Esophagus squamous epithelium (tissue), 4 donors: ENCODE measurements around the gene LTBP2.

Source experiments
- POLR2A ChIP-seq, 4 donors: fragments of 450-650 bp; IDR thresholded peaks; one replicate each; pipeline ENCODE4 v1.6.1; 2017; ENCODE audit warnings: antibody characterized with exemption in 4 of 4, mild to moderate bottlenecking in 4 of 4, moderate library complexity in 3 of 4
- TF ChIP-seq, protein P1 (sequence below), 6 experiments: fragments of 450-650 bp in 4 of 6; fragments of 200-600 bp in 2 of 6; sonication (generic) in 2 of 6; IDR thresholded peaks; one replicate each; pipeline ENCODE4 v1.5.1; 2016 to 2019; ENCODE audit warnings: antibody characterized with exemption in 6 of 6, mild to moderate bottlenecking in 4 of 6, moderate library complexity in 4 of 6

DNA sequence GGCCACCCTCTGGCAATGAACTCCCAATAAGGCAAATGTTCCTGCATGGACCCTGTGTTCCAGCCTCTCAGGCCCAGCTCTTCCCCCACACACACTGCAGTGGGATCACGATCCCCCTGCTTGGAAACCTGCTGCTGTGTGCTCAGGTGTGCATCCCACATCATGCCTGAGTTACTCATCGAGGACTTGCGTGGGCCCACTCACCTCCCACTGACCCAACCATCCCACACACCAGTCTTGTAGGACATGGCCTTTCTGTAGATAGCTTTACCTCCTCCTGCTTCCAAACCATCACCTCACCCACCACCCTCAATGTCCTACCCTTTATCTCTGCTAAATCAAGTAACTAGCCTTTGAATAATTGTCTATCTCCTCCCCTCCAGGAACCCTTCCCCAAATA is 143.5 kb downstream of the LTBP2 start:
- TF ChIP-seq, protein P1, sequence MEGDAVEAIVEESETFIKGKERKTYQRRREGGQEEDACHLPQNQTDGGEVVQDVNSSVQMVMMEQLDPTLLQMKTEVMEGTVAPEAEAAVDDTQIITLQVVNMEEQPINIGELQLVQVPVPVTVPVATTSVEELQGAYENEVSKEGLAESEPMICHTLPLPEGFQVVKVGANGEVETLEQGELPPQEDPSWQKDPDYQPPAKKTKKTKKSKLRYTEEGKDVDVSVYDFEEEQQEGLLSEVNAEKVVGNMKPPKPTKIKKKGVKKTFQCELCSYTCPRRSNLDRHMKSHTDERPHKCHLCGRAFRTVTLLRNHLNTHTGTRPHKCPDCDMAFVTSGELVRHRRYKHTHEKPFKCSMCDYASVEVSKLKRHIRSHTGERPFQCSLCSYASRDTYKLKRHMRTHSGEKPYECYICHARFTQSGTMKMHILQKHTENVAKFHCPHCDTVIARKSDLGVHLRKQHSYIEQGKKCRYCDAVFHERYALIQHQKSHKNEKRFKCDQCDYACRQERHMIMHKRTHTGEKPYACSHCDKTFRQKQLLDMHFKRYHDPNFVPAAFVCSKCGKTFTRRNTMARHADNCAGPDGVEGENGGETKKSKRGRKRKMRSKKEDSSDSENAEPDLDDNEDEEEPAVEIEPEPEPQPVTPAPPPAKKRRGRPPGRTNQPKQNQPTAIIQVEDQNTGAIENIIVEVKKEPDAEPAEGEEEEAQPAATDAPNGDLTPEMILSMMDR (IDR thresholded peaks at IDR 0.05) = no peak
- no peak for TF ChIP-seq POLR2A (IDR thresholded peaks at IDR 0.05)
